Epithelial cell of proximal tubule (primary cell): ENCODE measurements around the gene C1orf21. TPM values are rescaled to one million over a fixed set of nuclear protein-coding genes. Genes with fewer than 3 reads are reported as not detected.

Source experiments
- DNase-seq: peaks from one replicate; pipeline ENCODE4 v3.0.0-alpha.2; 2011; ENCODE audit warnings: low read depth
- H3K4me3 ChIP-seq: 2 replicates; pipeline ENCODE4 v1.5.1; 2011; ENCODE audit warnings: low read depth, mild to moderate bottlenecking, low read length
- total RNA-seq: library from RNA; depleted of rRNA; stranded (reverse); fragments of >200 nt; gene quantifications from 2 replicates; pipeline ENCODE4 v1.2.3, GENCODE V29; 2015
- TF ChIP-seq, protein P1 (sequence below): conservative IDR thresholded peaks from 2 replicates; pipeline ENCODE4 v1.5.1; 2012; ENCODE audit warnings: low read depth, mild to moderate bottlenecking, low read length

Gene C1orf21
- total RNA-seq, 1 donor from 2014 or later: 2.3 TPM

DNA sequence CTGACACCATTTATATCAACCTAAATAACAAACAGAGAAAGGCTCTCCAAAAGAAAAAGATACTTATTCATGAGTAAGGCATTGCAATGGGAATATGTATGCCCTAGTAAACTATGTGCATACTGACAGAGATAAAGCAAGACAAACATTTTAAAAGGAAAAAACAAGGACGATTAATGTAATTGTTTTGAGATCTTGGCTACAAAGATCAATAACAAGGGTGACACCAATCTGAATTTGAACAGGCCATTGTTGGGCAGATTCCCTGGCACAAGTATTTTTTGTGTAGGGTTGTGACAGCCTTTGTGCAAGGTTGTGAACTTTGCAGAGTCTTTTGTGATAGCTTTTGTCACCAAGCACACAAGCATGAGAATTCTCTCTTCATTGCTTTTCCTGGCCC is 282.6 kb downstream of the C1orf21 start:
- no peak for DNase-seq
- no peak overlapping the region for H3K4me3 ChIP-seq
- TF ChIP-seq, protein P1, sequence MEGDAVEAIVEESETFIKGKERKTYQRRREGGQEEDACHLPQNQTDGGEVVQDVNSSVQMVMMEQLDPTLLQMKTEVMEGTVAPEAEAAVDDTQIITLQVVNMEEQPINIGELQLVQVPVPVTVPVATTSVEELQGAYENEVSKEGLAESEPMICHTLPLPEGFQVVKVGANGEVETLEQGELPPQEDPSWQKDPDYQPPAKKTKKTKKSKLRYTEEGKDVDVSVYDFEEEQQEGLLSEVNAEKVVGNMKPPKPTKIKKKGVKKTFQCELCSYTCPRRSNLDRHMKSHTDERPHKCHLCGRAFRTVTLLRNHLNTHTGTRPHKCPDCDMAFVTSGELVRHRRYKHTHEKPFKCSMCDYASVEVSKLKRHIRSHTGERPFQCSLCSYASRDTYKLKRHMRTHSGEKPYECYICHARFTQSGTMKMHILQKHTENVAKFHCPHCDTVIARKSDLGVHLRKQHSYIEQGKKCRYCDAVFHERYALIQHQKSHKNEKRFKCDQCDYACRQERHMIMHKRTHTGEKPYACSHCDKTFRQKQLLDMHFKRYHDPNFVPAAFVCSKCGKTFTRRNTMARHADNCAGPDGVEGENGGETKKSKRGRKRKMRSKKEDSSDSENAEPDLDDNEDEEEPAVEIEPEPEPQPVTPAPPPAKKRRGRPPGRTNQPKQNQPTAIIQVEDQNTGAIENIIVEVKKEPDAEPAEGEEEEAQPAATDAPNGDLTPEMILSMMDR: no peak

DNA sequence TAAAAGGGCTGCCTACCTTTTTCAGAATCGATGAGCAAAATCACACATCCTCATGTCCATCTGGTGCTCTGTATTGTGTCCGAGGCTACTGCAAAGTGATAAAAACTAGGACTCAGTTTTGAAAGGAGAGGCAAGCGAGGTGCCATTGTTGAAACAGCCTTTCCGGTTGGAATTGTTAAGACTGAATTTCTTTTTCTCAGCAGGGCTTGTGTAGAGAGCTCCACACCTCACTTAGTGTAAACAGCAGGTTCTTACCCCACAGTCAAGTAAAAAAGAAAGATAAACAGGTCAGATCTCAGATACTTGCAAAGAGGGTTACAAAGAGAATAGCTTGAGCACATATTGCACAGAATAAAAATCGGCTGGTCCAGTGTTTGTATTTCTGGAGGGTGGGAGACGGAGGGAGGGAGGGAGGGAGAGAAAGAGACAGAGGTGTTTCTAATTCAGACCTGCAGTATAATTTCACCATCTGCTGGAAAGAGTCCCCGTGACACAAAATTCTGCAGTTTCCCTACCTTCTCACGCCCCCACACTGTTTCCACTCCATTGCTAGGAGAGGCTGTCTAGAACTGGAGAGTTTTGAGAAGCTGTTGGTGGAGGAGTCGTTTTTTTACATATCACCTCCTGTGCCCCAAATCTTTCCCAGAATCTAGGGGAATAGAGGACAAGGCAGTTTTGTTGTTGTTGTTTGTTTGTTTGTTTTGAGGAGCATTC is 285.3 kb downstream of the C1orf21 start:
- no peak overlapping the region for H3K4me3 ChIP-seq
- no peak for DNase-seq
- TF ChIP-seq, protein P1: no peak

DNA sequence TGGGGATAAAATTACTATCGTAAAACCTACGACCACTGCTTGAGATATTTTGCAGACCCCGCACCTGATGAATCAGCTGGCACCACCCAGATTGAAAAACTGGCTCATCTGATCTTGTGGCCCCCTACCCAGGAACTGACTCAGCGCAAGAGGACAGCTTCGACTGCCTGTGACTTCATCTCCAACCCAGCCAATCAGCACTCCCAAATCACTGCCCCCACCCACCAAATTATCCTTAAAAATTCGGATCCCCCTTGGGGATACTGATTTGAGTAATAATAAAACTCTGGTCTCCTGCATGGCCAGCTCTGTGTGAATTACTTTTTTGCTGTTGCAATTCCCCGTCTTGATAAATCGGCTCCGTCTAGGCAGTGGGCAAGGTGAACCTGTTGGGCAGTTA is 286.5 kb downstream of the C1orf21 start:
- DNase-seq: no peak
- TF ChIP-seq, protein P1: no peak
- H3K4me3 ChIP-seq: no peak overlapping the region

DNA sequence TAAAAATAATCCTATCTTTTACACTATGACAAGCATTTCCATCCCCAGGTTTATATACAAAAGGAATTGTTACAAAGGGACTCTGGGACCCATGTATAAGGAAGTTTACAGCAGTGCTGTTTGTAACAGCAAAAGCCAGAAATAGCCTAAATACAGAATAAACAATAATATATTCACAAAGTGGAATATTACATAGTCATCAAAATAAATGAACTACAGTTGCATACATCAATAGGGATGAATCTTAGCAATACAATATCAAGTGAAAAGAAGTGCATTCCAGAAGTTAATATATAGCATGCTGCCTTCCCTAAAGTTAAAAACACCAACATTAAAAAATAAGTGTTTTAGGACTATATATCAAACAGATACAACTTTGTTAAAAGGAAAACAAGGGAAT is 290.5 kb downstream of the C1orf21 start:
- TF ChIP-seq, protein P1: no peak
- H3K4me3 ChIP-seq: no peak overlapping the region
- DNase-seq: no peak
